ENCODE results near the gene TF.
"Not testable (repeated sequence)": the region's sequence is repeated elsewhere in the genome, so short reads cannot be mapped to it uniquely, and the experiment has no call there.

Gene TF

GRCh38 chr3:133779626-133780203 is 33.5 kb downstream of the TF start:
- Histone ChIP-seq H3K9me3 (peaks cover 18% of the 10 kb centered on the region), H3K36me3 (no peaks in the 10 kb centered on the region), H3K4me1 (no peaks in the 10 kb centered on the region), H3K9ac (no peak overlapping the region), H4K20me1 (no peaks in the 10 kb centered on the region), H3K4me3 (no peak overlapping the region), H3K27ac (no peak overlapping the region), H3K4me2 (no peak overlapping the region), H3K27me3 (no peaks in the 10 kb centered on the region)
- TF ChIP-seq Cebpa-rat (IDR thresholded peaks at IDR 0.05) = no peak

GRCh38 chr3:133780756-133781155 is 34.6 kb downstream of the TF start:
- H3K27ac ChIP-seq, H3K4me3 ChIP-seq, H4K20me1 ChIP-seq, H3K27me3 ChIP-seq, H3K36me3 ChIP-seq, H3K4me1 ChIP-seq, H3K4me2 ChIP-seq, H3K9ac ChIP-seq: not testable (repeated sequence)
- H3K9me3 ChIP-seq = peaks cover 18% of the 10 kb centered on the region

GRCh38 chr3:133781570-133781969 is 35.4 kb downstream of the TF start:
- Histone ChIP-seq H3K27ac (no peak overlapping the region), H3K36me3 (no peaks in the 10 kb centered on the region), H3K4me2 (no peak overlapping the region), H3K4me3 (no peak overlapping the region), H3K9ac (no peak overlapping the region), H3K4me1 (no peaks in the 10 kb centered on the region), H3K9me3 (peaks cover 18% of the 10 kb centered on the region), H3K27me3 (no peaks in the 10 kb centered on the region), H4K20me1 (no peaks in the 10 kb centered on the region)
- no peak for TF ChIP-seq Cebpa-rat (IDR thresholded peaks at IDR 0.05)

GRCh38 chr3:133782454-133782853 is 36.3 kb downstream of the TF start:
- no peak for TF ChIP-seq Cebpa-rat (IDR thresholded peaks at IDR 0.05)
- Histone ChIP-seq H3K4me2 (no peak overlapping the region), H4K20me1 (no peaks in the 10 kb centered on the region), H3K27ac (no peak overlapping the region), H3K4me3 (no peak overlapping the region), H3K9me3 (peaks cover 18% of the 10 kb centered on the region), H3K9ac (no peak overlapping the region), H3K27me3 (no peaks in the 10 kb centered on the region), H3K4me1 (no peaks in the 10 kb centered on the region), H3K36me3 (no peaks in the 10 kb centered on the region)

GRCh38 chr3:133783762-133784161 is 37.6 kb downstream of the TF start:
- no peak overlapping the region for H3K4me2 ChIP-seq
- TF ChIP-seq Cebpa-rat (IDR thresholded peaks at IDR 0.05) = no peak
- H3K27me3 ChIP-seq = no peaks in the 10 kb centered on the region
- no peak overlapping the region for H3K4me3 ChIP-seq
- H3K4me1 ChIP-seq = no peaks in the 10 kb centered on the region
- H3K27ac ChIP-seq = no peak overlapping the region
- H4K20me1 ChIP-seq = no peaks in the 10 kb centered on the region
- H3K36me3 ChIP-seq = no peaks in the 10 kb centered on the region
- no peak overlapping the region for H3K9ac ChIP-seq
- H3K9me3 ChIP-seq = peaks cover 24% of the 10 kb centered on the region

GRCh38 chr3:133788024-133788423 is 41.8 kb downstream of the TF start:
- Histone ChIP-seq H3K4me2 (no peak overlapping the region), H3K9ac (no peak overlapping the region), H3K27ac (no peak overlapping the region), H3K4me3 (no peak overlapping the region), H3K4me1 (no peaks in the 10 kb centered on the region), H3K9me3 (peaks cover 50% of the 10 kb centered on the region), H3K36me3 (no peaks in the 10 kb centered on the region), H4K20me1 (no peaks in the 10 kb centered on the region), H3K27me3 (no peaks in the 10 kb centered on the region)
- TF ChIP-seq Cebpa-rat (IDR thresholded peaks at IDR 0.05) = no peak

- Histone ChIP-seq H3K9me3 (peaks cover 72% of the 10 kb centered on the region), H3K4me1 (no peaks in the 10 kb centered on the region)
- TF ChIP-seq Cebpa-rat (IDR thresholded peaks at IDR 0.05) = no peak
Observed at GRCh38 chr3:133792171-133792763, 46.1 kb downstream of the TF start.

GRCh38 chr3:133797396-133798105 is 51.4 kb downstream of the TF start:
- no peak overlapping the region for H3K9ac ChIP-seq
- H4K20me1 ChIP-seq = no peaks in the 10 kb centered on the region
- H3K36me3 ChIP-seq = no peaks in the 10 kb centered on the region
- H3K4me2 ChIP-seq = no peak overlapping the region
- no peak for TF ChIP-seq Cebpa-rat (IDR thresholded peaks at IDR 0.05)
- no peaks in the 10 kb centered on the region for H3K27me3 ChIP-seq
- H3K4me3 ChIP-seq = no peak overlapping the region
- H3K27ac ChIP-seq = no peak overlapping the region
- H3K4me1 ChIP-seq = no peaks in the 10 kb centered on the region
- H3K9me3 ChIP-seq = peaks cover 39% of the 10 kb centered on the region

More at GRCh38 chr3:133792171-133792763, 46.1 kb downstream of the TF start:
- H3K9ac ChIP-seq = no peak overlapping the region
- H3K27ac ChIP-seq = no peak overlapping the region
- H3K4me2 ChIP-seq = no peak overlapping the region
- no peaks in the 10 kb centered on the region for H4K20me1 ChIP-seq
- no peaks in the 10 kb centered on the region for H3K27me3 ChIP-seq
- H3K36me3 ChIP-seq = no peaks in the 10 kb centered on the region
- no peak overlapping the region for H3K4me3 ChIP-seq

- no peaks in the 10 kb centered on the region for H4K20me1 ChIP-seq
- TF ChIP-seq Cebpa-rat (IDR thresholded peaks at IDR 0.05) = no peak
- H3K36me3 ChIP-seq = no peaks in the 10 kb centered on the region
- peaks cover 17% of the 10 kb centered on the region for H3K9me3 ChIP-seq
- no peaks in the 10 kb centered on the region for H3K27me3 ChIP-seq
- H3K4me2 ChIP-seq = no peak overlapping the region
- H3K4me3 ChIP-seq = no peak overlapping the region
- H3K9ac ChIP-seq = no peak overlapping the region
- H3K4me1 ChIP-seq = 0 out of 2 replicates have a peak, but pooled peaks cover 2% of the 10 kb centered on the region
- no peak overlapping the region for H3K27ac ChIP-seq
Observed at GRCh38 chr3:133799794-133800585, 53.8 kb downstream of the TF start.

GRCh38 chr3:133803469-133803868 is 57.3 kb downstream of the TF start:
- H3K36me3 ChIP-seq = peaks cover 10% of the 10 kb centered on the region; the same call in 1 of the 2 replicates
- H3K9ac ChIP-seq = no peak overlapping the region
- H3K9me3 ChIP-seq = no peaks in the 10 kb centered on the region
- peaks cover 21% of the 10 kb centered on the region for H3K4me1 ChIP-seq
- H3K27ac ChIP-seq = no peak overlapping the region
- H3K4me2 ChIP-seq = no peak overlapping the region
- H3K27me3 ChIP-seq = no peaks in the 10 kb centered on the region
- H3K4me3 ChIP-seq = no peak overlapping the region
- TF ChIP-seq Cebpa-rat (IDR thresholded peaks at IDR 0.05) = no peak
- peaks cover 6% of the 10 kb centered on the region; the same call in 1 of the 2 replicates for H4K20me1 ChIP-seq

Measured in BLaER1 (cell line).